CD4-positive, alpha-beta T cell treated with Interleukin-15 for 1 hour (primary cell): ENCODE measurements around the gene ZC3H18.
A peak's percentile ranks its signal among the peaks of the same experiment; 100 is the strongest.

Experiments used
- DNase-seq: peaks from one replicate; pipeline ENCODE4 v3.0.0-alpha.2; 2020

Gene ZC3H18

GRCh38 chr16:88584676-88585075 lies 14.5 kb downstream of the ZC3H18 start:
- no peak for DNase-seq

DNA sequence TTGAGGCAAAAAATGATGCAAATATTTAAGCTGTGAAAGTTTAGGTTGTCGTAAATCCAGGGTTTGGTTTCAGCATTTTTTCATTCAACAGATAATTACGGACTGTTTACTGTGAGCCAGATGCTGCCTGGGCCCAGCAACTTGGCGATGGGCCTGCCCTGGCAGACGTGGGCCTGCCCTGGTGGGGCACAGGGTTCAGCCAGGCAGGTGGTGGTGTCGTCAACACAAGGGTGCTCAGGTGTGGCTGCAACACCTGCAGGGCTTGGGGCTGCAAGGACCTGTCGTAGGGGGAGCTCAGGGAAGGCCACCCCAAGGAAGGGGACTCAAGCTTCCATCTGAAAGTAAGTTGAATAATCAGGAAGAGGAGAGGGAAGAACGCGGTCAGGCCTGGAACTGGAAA lies 15.1 kb downstream of the ZC3H18 start:
- DNase-seq, result no peak

- no peak for DNase-seq
Observed at GRCh38 chr16:88585927-88586581, 15.9 kb downstream of the ZC3H18 start.

GRCh38 chr16:88588148-88588547 lies 17.9 kb downstream of the ZC3H18 start:
- no peak for DNase-seq

DNA sequence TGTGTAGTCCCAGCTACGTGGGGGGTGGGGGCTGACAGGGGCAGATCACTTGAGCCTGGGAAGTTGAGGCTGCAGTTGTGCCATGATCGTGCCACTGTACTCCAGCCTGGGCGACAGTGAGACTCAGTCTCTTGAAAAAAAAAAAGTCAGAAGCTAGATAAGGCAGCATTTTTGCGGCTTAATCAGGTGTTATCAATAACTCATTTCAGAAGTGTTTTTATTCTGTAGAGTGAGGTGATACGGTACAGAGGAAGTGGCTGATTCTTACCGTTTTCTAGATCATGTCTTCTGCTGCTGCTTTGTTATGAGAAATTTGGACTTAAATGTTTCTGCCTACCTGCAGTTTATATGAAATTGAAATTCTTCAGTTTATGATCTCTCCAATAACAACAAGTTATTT lies 18.6 kb downstream of the ZC3H18 start:
- DNase-seq, result no peak

- DNase-seq, result no peak
Observed at GRCh38 chr16:88589441-88589840, 19.2 kb downstream of the ZC3H18 start.

GRCh38 chr16:88591577-88592021 lies 21.4 kb downstream of the ZC3H18 start:
- peak; percentile 65 for DNase-seq

- no peak for DNase-seq
Observed at GRCh38 chr16:88593061-88593460, 22.9 kb downstream of the ZC3H18 start.

DNA sequence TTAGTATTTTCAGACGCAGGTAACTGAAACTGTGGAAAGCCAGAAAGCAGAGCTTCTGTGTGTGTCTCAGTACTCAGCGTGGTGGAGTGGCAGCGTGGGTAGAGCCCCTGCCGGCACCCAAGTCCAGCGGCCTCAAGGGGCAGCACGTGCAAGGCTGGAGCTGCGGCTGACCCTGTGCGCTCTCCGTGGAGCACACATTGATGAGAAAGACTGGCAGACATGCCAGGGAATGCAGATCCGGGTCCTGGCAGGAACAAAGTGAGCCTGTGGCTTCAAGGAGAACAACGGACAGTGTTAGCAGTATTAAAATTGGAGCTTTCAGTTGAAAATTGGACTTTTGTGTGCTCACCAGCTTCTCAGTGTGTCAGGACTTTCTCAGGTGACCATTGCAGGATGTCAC lies 23.3 kb downstream of the ZC3H18 start:
- DNase-seq, result no peak

DNA sequence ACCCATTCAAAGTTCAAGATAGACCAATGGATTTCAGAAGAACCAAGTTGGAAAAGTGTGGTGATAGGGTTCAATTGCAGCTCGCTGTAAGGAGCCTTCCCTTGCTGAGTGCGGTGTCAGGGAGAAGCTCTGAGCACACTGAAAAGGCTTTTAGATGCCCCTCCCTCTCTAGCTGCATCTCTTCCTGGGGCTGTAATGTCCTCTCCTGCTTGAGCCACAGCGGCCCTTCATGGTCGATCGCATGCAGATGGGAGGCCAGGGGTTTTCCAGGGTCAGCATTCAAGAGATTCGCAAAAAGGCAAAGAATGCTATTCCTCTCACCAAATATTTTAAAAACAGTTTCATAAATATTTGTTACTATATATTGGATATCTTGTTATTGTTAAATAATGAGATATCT lies 23.7 kb downstream of the ZC3H18 start:
- no peak for DNase-seq

DNA sequence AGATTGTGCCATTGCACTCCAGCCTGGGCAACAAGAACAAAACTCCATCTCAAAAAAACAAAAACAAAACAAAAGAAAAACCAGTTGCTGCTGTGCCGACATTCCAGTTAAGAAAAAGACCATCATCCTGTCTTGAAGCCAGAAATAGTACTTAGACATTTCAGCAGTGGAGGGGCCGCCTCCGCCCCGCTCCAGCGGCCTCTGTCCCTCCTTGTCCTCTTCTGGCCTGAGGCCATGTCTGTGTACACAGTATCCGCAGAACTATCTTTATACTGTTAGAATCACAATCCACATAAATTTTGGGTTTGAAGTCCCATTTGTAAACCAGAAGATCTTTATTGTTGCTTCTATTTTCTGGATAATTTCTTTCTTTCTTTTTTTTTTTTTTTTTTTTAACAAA lies 24.9 kb downstream of the ZC3H18 start:
- DNase-seq, result no peak

DNA sequence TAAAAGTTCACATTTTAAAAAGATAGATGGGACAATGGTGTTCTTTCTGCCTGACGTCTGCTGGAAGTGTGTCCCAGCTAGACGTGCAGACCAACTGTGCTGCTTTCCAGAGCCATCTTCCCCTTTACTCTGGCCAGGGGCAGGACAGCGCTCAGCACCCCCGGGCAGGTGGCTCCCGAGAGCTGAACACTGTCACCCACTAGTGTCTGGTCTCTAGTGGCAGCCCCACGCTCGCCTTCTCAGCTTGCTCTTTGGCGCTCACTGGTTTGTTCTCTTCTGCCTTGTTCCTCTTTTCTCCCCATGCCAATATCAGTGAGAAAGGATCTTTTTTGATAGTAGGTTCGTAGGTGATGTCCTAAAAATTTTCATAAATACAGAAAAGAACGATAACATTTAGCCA lies 25.7 kb downstream of the ZC3H18 start:
- no peak for DNase-seq

- DNase-seq, result no peak
Observed at GRCh38 chr16:88596483-88596882, 26.3 kb downstream of the ZC3H18 start.

DNA sequence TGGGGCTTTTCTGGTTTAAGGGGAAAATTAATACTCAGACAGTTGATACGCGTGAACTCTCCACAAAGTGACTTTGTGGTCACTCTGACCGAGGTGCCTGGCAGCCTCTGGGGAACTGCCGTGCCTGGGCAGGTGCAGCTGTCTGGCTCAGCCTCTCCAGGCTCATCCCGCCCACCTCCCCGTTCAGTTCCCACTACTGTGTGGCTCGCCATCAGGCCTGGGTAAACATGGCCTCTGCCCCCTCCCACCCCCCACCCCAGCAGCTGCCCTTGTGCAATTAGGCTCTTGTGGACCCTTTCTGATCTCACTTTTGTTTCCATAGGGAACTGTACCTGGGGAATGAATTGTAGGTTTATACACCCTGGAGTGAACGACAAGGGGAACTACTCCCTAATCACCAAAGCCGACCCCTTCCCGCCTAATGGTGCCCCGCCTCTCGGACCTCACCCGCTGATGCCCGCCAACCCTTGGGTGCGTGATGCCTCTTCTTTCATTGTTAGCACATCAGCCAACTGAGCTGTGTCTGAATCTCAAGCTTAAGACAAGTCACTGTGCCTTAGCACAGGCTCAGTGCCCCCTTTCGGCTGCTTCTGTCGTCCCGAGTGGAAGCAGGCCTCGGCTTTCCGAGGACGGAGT lies 27.8 kb downstream of the ZC3H18 start:
- no peak for DNase-seq

- peak; percentile 62 for DNase-seq
Observed at GRCh38 chr16:88599092-88599733, 29.0 kb downstream of the ZC3H18 start.

GRCh38 chr16:88599825-88600538 lies 29.8 kb downstream of the ZC3H18 start:
- DNase-seq, result no peak

GRCh38 chr16:88600539-88600896 lies 30.3 kb downstream of the ZC3H18 start:
- DNase-seq, result no peak

- no peak for DNase-seq
Observed at GRCh38 chr16:88601313-88602036, 31.3 kb downstream of the ZC3H18 start.

GRCh38 chr16:88602091-88602490 lies 31.9 kb downstream of the ZC3H18 start:
- DNase-seq, result no peak

- DNase-seq, result no peak
Observed at GRCh38 chr16:88605186-88606147, 35.3 kb downstream of the ZC3H18 start.

GRCh38 chr16:88606148-88606757 lies 36.0 kb downstream of the ZC3H18 start:
- no peak for DNase-seq
